Prostate gland (tissue), 2 donors: ENCODE measurements around the gene ABCB8.

Experiments
- CTCF ChIP-seq, 4 experiments: fragments of 200-600 bp in 2 of 4; fragments of 450-650 bp in 2 of 4; sonication (generic) in 2 of 4; IDR thresholded peaks; 1 replicate in 3 of 4; 2 replicates in 1 of 4; pipeline ENCODE4 v1.5.1; 2016 to 2019; ENCODE audit warnings: antibody characterized with exemption in 4 of 4, mild to moderate bottlenecking in 2 of 4, moderate library complexity in 2 of 4
- POLR2A ChIP-seq: fragments of 450-650 bp; IDR thresholded peaks from one replicate; pipeline ENCODE4 v1.6.1; 2016; ENCODE audit warnings: antibody characterized with exemption, mild to moderate bottlenecking
- POLR2AphosphoS5 ChIP-seq: sonication (generic); formaldehyde crosslinking; IDR thresholded peaks from one replicate; pipeline ENCODE4 v1.6.1; 2017; ENCODE audit warnings: antibody characterized with exemption

- TF ChIP-seq CTCF (IDR thresholded peaks at IDR 0.05) = peak; percentile 9 to 49 (median 22)
- TF ChIP-seq POLR2A = peak; percentile 16
- TF ChIP-seq POLR2AphosphoS5 = no peak
Measured at GRCh38 chr7:151087245-151088018, 59.2 kb downstream of the ABCB8 start.
